ENCODE measurements around the gene MED27. TPM values are rescaled to one million over a fixed set of nuclear protein-coding genes. Genes with fewer than 3 reads are reported as not detected.

Gene MED27
- total RNA-seq, 3 donors from 2014 or later: 13.0 to 16.3 (median 14.4) TPM

- H3K36me3 ChIP-seq (ENCODE audit: low read depth): no peaks in the 10 kb centered on the region
- H3K9me3 ChIP-seq: no peaks in the 10 kb centered on the region
- no peak for ATAC-seq
- no peaks in the 10 kb centered on the region for H3K4me1 ChIP-seq (ENCODE audit: low read depth)
- no peak overlapping the region for H3K4me3 ChIP-seq
- TF ChIP-seq CTCF (IDR thresholded peaks at IDR 0.05): no peak
- DNase-seq: no peak
- intact Hi-C loops (cut with DNase I, micrococcal nuclease): no loop called here
Observed at GRCh38 chr9:132087438-132088030, 7.9 kb upstream of the MED27 start.

DNA sequence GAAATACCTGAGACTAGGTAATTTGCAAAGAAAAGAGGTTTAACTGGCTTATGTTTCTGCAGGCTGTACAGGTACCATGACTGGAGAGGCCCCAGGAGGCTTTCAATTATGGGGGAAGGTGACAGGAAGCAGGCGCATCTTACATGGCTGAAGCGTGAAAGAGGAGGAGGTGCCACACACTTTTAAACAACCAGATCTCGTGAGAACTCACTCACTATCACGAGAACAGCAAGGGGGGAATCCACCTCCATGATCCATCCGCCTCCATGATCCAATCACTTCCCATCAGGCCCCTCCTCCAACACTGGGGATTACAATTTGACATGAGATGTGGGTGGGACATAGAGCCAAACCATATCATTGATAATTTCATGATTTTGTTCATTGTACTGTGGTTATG is 2.5 kb upstream of the MED27 start:
- ATAC-seq: no peak
- Histone ChIP-seq H3K4me1 (ENCODE audit: low read depth) (peaks cover 15% of the 10 kb centered on the region), H3K36me3 (ENCODE audit: low read depth) (no peaks in the 10 kb centered on the region), H3K9me3 (no peaks in the 10 kb centered on the region), H3K4me3 (no peak overlapping the region)
- no peak for DNase-seq
- no peak for TF ChIP-seq CTCF (IDR thresholded peaks at IDR 0.05)
- intact Hi-C loops (cut with DNase I, micrococcal nuclease): no loop called here

DNA sequence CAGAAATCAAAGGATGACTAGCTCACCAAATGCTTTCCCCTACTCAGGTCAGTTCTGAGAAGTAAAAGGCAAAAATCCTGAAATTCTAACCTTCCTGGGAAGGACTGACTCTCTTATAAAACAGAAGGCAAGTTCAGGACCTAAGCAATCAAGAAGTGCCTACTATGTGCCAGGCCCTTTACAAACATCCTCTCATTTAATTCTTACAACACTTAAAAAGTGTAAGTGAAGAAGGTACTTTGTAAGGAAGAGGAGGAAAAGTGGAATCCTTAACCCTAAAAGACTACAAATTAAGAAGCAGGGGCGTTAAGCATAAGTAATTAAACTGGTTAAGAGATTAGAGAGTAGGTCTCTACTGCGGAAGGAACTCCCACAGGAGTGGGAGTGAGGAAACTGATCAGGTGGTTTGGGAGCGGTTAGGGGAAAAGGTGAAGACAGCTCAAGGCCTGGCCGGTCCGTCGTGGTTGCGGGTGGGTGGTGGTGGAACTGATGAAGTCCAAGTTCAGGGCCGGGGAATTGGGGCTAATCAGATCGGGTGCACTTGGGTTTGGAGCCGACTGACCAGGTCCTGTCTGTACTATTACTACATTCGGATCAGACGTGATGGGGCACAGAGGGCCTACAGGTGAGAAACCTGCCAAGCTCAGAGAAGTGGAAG is 839 bp downstream of the MED27 start:
- peak overlapping the region; percentile 81 for H3K4me3 ChIP-seq
- no peaks in the 10 kb centered on the region for H3K9me3 ChIP-seq
- DNase-seq (peak in 2 of 3 donors; percentile 5 to 33), ATAC-seq (peak; percentile 57)
- H3K36me3 ChIP-seq (ENCODE audit: low read depth): no peaks in the 10 kb centered on the region
- no peak for TF ChIP-seq CTCF (IDR thresholded peaks at IDR 0.05)
- H3K4me1 ChIP-seq (ENCODE audit: low read depth): peaks cover 15% of the 10 kb centered on the region
- intact Hi-C loops (cut with DNase I, micrococcal nuclease): no loop called here

- DNase-seq: peak in 1 of 3 donors; percentile 14
- no peaks in the 10 kb centered on the region for H3K36me3 ChIP-seq (ENCODE audit: low read depth)
- no peak for TF ChIP-seq CTCF (IDR thresholded peaks at IDR 0.05)
- H3K9me3 ChIP-seq: no peaks in the 10 kb centered on the region
- H3K4me1 ChIP-seq (ENCODE audit: low read depth): peaks cover 15% of the 10 kb centered on the region
- H3K4me3 ChIP-seq: no peak overlapping the region
- intact Hi-C loops (cut with DNase I, micrococcal nuclease): no loop called here
- no peak for ATAC-seq
Observed at GRCh38 chr9:132077881-132078698, 1.6 kb downstream of the MED27 start.

DNA sequence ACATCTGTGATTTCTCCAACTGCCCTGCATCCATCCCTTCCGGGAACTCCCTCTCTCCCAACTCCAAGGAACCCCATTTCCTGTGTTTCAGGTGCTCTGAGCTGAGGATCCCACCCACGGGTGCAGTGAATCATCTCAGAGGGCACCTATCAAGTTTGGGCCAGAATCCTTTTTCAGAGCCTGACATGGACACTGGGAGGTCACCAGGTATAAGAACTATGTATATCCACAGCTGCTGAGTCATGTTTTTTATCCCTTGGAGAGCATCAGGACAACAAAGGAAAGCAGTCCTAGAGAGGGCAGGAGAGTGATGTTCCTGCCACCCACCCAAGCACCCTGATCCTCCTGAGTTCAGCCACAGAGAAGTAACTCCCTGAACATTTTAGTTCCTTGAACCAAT is 3.8 kb downstream of the MED27 start:
- Histone ChIP-seq H3K36me3 (ENCODE audit: low read depth) (no peaks in the 10 kb centered on the region), H3K4me3 (no peak overlapping the region), H3K4me1 (ENCODE audit: low read depth) (peaks cover 15% of the 10 kb centered on the region), H3K9me3 (no peaks in the 10 kb centered on the region)
- no peak for TF ChIP-seq CTCF (IDR thresholded peaks at IDR 0.05)
- ATAC-seq (no peak), DNase-seq (no peak)
- intact Hi-C loops (cut with DNase I, micrococcal nuclease): no loop called here

Data from mucosa of descending colon (tissue), 3 donors.